HG03135 (cell line): ENCODE measurements around the gene PRUNE1.
A peak's percentile ranks its signal among the peaks of the same experiment; 100 is the strongest.

Experiments
- ATAC-seq: cut with Tn5 transposase; IDR thresholded peaks from one replicate; pipeline ENCODE4 v1.9.1; 2021; ENCODE audit warnings: mild to moderate bottlenecking, moderate library complexity; ENCODE audit not compliant: unreplicated experiment

Gene PRUNE1

GRCh38 chr1:150976879-150977694 is 31.2 kb upstream of the PRUNE1 start:
- no peak for ATAC-seq

GRCh38 chr1:150979092-150980056 is 28.9 kb upstream of the PRUNE1 start:
- peak; percentile 53 for ATAC-seq

- ATAC-seq: no peak
These were observed 27.0 kb upstream of the PRUNE1 start for GRCh38 chr1:150981177-150981804.

- ATAC-seq: no peak
These were observed 26.2 kb upstream of the PRUNE1 start, which contains the start of gene ANXA9 for GRCh38 chr1:150981805-150982712. Gene ANXA9, plus strand, starts transcription at chr1:150982292. Its CDS starts 814 bp downstream, at chr1:150983106.

- no peak for ATAC-seq
These were observed 22.9 kb upstream of the PRUNE1 start for GRCh38 chr1:150985179-150985825.

GRCh38 chr1:150987924-150988323 is 20.3 kb upstream of the PRUNE1 start:
- no peak for ATAC-seq

GRCh38 chr1:150992626-150993025 is 15.6 kb upstream of the PRUNE1 start:
- ATAC-seq: no peak

GRCh38 chr1:150994248-150994647 is 14.0 kb upstream of the PRUNE1 start:
- no peak for ATAC-seq

GRCh38 chr1:150995460-150995859 is 12.8 kb upstream of the PRUNE1 start:
- no peak for ATAC-seq

GRCh38 chr1:150995896-150996295 is 12.4 kb upstream of the PRUNE1 start:
- no peak for ATAC-seq

- no peak for ATAC-seq
These were observed 10.9 kb upstream of the PRUNE1 start for GRCh38 chr1:150997126-150997872.

- no peak for ATAC-seq
These were observed 10.3 kb upstream of the PRUNE1 start for GRCh38 chr1:150997949-150998348.

GRCh38 chr1:150999051-150999674 is 9.1 kb upstream of the PRUNE1 start:
- no peak for ATAC-seq

- ATAC-seq: no peak
These were observed 8.3 kb upstream of the PRUNE1 start for GRCh38 chr1:150999926-151000325.

GRCh38 chr1:151000408-151000807 is 7.8 kb upstream of the PRUNE1 start:
- no peak for ATAC-seq

GRCh38 chr1:151001602-151002001 is 6.6 kb upstream of the PRUNE1 start:
- ATAC-seq: no peak

- no peak for ATAC-seq
These were observed 6.2 kb upstream of the PRUNE1 start for GRCh38 chr1:151002051-151002450.

- no peak for ATAC-seq
These were observed 5.6 kb upstream of the PRUNE1 start for GRCh38 chr1:151002611-151003010.
